RWPE2 (cell line): ENCODE results near the gene CDC42BPG.
A peak's percentile ranks its signal among the peaks of the same experiment; 100 is the strongest.

Experiments used
- ATAC-seq: fragments of 200-7000 bp; cut with Tn5 transposase; 3 replicates; pipeline ENCODE4 v1.9.1; 2021; ENCODE audit warnings: low read depth
- DNase-seq: peaks from one replicate; pipeline ENCODE4 v3.0.0-alpha.2; 2020; ENCODE audit warnings: low spot score
- H3K27ac ChIP-seq: fragments of 450-650 bp; 2 replicates; pipeline ENCODE4 v1.5.1; 2017; ENCODE audit warnings: mild to moderate bottlenecking; ENCODE audit not compliant: poor library complexity, severe bottlenecking
- H3K27me3 ChIP-seq: fragments of 250-450 bp; sonication (Bioruptor Pico); 2 replicates; pipeline ENCODE4 v1.5.1; 2021; ENCODE audit warnings: mild to moderate bottlenecking, moderate library complexity; ENCODE audit not compliant: insufficient read depth, poor library complexity, severe bottlenecking
- H3K36me3 ChIP-seq: fragments of 250-450 bp; sonication (Bioruptor Pico); 2 replicates; pipeline ENCODE4 v1.5.1; 2020; ENCODE audit warnings: low read depth, mild to moderate bottlenecking, moderate library complexity
- H3K4me1 ChIP-seq: fragments of 250-450 bp; sonication (Bioruptor Pico); 2 replicates; pipeline ENCODE4 v1.5.1; 2021; ENCODE audit warnings: mild to moderate bottlenecking, moderate library complexity; ENCODE audit not compliant: insufficient read depth, poor library complexity, severe bottlenecking
- H3K4me3 ChIP-seq: fragments of 250-450 bp; sonication (Bioruptor Pico); 2 replicates; pipeline ENCODE4 v1.5.1; 2021; ENCODE audit warnings: mild to moderate bottlenecking, moderate library complexity; ENCODE audit not compliant: severe bottlenecking
- H3K9me3 ChIP-seq: fragments of 250-450 bp; sonication (Bioruptor Pico); 2 replicates; pipeline ENCODE4 v1.5.1; 2021; ENCODE audit warnings: mild to moderate bottlenecking, moderate library complexity; ENCODE audit not compliant: severe bottlenecking
- TF ChIP-seq, protein P1 (sequence below): fragments of 450-650 bp; IDR thresholded peaks from one replicate; pipeline ENCODE4 v1.5.1; 2017; ENCODE audit warnings: mild to moderate bottlenecking, moderate library complexity; ENCODE audit not compliant: poor library complexity, severe bottlenecking

CDC42BPG gene

DNA sequence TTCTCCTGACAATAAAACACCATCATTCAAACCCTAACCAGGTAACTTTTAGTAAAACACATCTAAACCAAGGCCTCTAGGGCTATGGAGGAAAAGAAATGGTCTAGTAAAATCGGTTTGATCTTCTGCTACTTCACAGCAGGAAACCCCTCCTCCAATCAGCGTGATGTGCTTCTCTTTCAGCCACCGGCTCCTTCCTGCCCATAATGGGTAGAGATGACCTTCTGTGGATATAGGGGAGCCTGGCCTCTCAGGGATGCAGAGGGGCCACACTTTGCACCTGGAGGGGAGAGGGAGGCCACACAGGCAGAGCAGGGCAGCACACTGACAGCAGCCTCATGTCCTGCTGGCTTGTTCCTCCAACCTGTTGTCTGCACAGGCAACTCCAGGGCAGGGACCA lies 27.0 kb upstream of the CDC42BPG start:
- Histone ChIP-seq H3K36me3 (peaks cover 68% of the 10 kb centered on the region), H3K27ac (peak overlapping the region; percentile 99), H3K4me1 (peaks cover 47% of the 10 kb centered on the region), H3K27me3 (no peaks in the 10 kb centered on the region), H3K9me3 (no peaks in the 10 kb centered on the region), H3K4me3 (no peak overlapping the region)
- DNase-seq (no peak), ATAC-seq (no peak)
- TF ChIP-seq, protein P1, sequence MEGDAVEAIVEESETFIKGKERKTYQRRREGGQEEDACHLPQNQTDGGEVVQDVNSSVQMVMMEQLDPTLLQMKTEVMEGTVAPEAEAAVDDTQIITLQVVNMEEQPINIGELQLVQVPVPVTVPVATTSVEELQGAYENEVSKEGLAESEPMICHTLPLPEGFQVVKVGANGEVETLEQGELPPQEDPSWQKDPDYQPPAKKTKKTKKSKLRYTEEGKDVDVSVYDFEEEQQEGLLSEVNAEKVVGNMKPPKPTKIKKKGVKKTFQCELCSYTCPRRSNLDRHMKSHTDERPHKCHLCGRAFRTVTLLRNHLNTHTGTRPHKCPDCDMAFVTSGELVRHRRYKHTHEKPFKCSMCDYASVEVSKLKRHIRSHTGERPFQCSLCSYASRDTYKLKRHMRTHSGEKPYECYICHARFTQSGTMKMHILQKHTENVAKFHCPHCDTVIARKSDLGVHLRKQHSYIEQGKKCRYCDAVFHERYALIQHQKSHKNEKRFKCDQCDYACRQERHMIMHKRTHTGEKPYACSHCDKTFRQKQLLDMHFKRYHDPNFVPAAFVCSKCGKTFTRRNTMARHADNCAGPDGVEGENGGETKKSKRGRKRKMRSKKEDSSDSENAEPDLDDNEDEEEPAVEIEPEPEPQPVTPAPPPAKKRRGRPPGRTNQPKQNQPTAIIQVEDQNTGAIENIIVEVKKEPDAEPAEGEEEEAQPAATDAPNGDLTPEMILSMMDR: no peak

DNA sequence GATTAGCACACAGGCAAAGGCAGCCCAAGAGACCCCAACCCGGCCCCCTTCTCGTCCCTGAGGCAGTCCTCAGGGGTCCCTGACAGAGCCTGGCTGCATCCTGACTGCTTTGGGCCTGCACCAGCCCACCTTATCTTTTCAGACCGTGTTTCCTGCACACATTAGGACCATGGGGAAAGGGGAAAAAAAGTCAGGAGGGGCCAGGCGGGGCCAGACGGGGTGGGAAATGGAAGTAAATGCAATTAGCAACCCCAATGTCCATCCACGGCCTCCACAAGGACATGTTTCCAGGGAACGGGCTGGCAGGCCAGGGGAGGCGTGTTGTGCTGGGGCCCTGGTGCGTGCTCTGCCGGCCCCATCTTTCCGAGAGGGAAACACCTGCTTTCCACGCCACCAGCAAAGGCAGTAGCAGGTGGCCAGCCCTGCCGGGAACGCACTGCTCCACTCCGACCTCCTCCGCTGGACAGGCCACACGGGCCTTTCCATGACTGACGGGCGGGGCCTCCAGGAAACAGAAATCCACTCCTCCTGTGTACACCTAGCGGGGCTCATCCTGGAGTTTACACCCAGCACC lies 26.5 kb upstream of the CDC42BPG start:
- Histone ChIP-seq H3K36me3 (peaks cover 63% of the 10 kb centered on the region), H3K27ac (peak overlapping the region; percentile 99)

DNA sequence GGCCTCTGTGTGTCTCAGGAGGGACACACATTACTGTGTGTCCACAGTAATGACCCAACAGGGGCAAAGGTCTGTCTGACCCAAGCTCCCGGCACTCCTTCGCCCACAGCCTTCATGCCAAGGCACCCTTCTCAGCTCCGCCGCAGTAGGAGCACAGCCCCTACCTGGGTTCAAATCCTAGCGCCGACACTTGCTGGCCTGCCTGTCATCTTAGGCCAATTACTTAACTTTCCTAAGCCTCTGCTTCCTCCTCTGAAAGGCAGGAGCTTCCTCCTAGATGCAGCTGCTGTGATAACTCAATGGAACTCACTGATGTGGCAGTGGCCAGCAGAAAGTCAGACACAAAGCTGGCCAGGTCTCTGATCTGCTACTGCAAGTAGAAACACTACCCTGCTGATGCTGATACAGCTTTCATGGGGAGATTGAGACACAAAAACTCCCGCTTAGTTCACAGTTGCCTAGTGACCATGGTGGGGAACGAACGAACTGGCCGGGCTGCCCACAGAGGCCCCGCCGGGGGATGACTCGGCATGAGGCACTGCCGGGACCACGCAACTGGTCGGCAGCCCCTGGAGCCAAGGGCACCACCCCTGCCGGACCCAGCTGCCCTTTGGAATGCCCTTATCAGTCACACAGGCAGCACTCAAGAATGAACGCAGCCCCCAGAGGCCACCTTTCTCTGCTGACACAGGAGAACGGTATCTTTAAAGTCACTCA lies 25.9 kb upstream of the CDC42BPG start:
- Histone ChIP-seq H3K4me1 (peaks cover 55% of the 10 kb centered on the region), H3K36me3 (peaks cover 57% of the 10 kb centered on the region)
- ATAC-seq: no peak

More for the DNA sequence above, 26.5 kb upstream of the CDC42BPG start:
- H3K27me3 ChIP-seq: no peaks in the 10 kb centered on the region
- peaks cover 49% of the 10 kb centered on the region for H3K4me1 ChIP-seq
- no peak overlapping the region for H3K4me3 ChIP-seq
- ATAC-seq (no peak), DNase-seq (no peak)
- H3K9me3 ChIP-seq: no peaks in the 10 kb centered on the region
- TF ChIP-seq, protein P1: no peak

DNA sequence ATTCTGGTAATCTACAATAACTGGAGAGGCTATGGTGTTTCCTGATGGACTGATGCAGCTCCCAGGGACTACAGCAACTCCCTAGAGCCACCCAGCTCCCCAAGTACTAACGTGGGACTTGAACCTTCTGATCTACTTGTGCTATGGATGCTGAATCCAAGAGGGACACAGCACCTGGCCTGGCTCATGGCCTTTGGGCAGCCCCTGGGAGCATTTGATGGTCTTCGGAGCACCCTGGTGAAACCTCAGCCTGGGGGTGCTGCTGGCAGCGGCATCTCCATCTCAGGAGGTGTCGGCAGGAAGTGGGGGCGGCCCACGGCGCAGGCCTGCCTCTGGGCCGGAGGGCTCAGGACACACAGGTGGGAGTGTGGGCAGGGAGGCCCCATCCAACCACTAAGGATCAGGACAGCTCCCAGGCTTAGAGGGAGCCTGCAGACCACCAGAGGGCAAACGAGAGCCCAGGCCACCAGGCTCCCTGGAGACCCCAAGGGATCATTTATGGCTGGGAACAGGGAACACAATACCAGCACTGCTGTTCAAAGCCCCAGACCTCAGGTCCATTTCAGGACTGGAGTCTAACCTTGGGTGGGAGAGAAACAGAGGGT lies 25.2 kb upstream of the CDC42BPG start:
- DNase-seq (no peak), ATAC-seq (peak; percentile 2; the same call in 1 of the 3 replicates)
- Histone ChIP-seq H3K27ac (peak overlapping the region; percentile 99), H3K4me1 (peaks cover 62% of the 10 kb centered on the region), H3K4me3 (no peak overlapping the region), H3K9me3 (no peaks in the 10 kb centered on the region), H3K36me3 (peaks cover 50% of the 10 kb centered on the region), H3K27me3 (no peaks in the 10 kb centered on the region)
- TF ChIP-seq, protein P1: peak; percentile 22

More for the DNA sequence above, 25.9 kb upstream of the CDC42BPG start:
- DNase-seq: no peak
- no peak overlapping the region for H3K4me3 ChIP-seq
- H3K9me3 ChIP-seq: no peaks in the 10 kb centered on the region
- H3K27me3 ChIP-seq: no peaks in the 10 kb centered on the region
- peak overlapping the region; percentile 99 for H3K27ac ChIP-seq
- TF ChIP-seq, protein P1: no peak
